GM12874 (cell line): ENCODE data around the gene COG4.

Experiments used
- TF ChIP-seq, protein P1 (sequence below): IDR thresholded peaks from 2 replicates; pipeline ENCODE4 v1.5.1; 2011; ENCODE audit warnings: low read depth, mild to moderate bottlenecking, control low read depth, low read length, moderate library complexity; ENCODE audit not compliant: insufficient read depth

The COG4 gene

DNA sequence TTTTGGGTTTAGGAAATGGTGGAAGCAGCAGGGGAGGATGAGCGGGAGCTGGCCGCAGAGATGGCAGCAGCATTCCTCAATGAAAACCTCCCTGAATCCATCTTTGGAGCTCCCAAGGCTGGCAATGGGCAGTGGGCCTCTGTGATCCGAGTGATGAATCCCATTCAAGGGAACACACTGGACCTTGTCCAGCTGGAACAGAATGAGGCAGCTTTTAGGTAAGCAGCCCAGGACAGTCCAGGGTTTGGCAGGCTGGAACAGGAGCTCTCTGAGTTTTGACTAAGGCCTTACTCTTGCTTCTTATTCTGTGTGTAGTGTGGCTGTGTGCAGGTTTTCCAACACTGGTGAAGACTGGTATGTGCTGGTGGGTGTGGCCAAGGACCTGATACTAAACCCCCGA, 41.7 kb upstream of the COG4 start:
- TF ChIP-seq, protein P1, sequence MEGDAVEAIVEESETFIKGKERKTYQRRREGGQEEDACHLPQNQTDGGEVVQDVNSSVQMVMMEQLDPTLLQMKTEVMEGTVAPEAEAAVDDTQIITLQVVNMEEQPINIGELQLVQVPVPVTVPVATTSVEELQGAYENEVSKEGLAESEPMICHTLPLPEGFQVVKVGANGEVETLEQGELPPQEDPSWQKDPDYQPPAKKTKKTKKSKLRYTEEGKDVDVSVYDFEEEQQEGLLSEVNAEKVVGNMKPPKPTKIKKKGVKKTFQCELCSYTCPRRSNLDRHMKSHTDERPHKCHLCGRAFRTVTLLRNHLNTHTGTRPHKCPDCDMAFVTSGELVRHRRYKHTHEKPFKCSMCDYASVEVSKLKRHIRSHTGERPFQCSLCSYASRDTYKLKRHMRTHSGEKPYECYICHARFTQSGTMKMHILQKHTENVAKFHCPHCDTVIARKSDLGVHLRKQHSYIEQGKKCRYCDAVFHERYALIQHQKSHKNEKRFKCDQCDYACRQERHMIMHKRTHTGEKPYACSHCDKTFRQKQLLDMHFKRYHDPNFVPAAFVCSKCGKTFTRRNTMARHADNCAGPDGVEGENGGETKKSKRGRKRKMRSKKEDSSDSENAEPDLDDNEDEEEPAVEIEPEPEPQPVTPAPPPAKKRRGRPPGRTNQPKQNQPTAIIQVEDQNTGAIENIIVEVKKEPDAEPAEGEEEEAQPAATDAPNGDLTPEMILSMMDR: no peak

DNA sequence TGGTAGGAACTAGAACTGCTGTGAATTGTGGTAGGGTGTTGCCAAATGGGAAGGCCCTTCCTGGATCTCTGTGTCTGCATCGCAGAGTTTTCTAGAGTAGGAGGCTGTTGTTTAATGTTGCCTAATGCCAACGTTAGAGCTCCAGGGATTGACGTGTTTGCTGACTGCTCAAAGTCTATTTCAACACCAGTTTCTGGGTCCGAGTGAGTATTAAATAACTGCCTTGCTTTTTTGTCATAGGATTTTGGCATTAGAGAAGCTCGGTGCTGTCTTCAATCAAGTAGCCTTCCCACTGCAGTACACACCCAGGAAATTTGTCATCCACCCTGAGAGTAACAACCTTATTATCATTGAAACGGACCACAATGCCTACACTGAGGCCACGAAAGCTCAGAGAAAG, 40.3 kb upstream of the COG4 start:
- TF ChIP-seq, protein P1: no peak

DNA sequence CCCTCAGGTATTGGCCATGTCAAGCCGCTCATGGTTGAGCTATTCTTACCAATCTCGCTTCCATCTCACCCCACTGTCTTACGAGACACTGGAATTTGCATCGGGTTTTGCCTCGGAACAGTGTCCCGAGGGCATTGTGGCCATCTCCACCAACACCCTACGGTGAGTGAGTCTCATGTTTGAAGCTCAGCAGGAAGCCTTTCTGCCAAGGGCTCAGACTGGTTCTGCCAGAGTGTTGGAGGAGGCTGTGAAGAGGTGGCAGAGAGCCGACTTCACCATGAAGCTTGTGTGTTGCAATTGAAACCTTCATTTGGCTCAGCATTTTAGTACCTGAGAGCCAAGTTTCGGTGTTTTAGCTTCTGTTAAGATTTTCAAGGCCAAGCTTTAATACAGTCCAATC, 38.3 kb upstream of the COG4 start:
- TF ChIP-seq, protein P1: no peak

DNA sequence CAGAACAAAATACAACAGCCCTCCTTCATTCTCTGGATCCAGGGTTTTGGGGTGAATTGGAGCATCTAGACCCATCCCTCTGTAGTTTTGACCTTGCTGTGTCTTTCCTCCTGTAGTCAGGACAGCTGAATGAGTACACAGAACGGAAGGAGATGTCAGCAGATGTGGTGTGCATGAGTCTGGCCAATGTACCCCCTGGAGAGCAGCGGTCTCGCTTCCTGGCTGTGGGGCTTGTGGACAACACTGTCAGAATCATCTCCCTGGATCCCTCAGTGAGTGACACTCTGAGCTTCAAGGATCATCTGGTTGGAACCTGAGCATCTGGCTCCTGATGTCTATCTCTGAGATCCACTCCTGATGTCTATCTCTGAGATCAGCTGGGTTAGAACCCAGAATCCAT, 32.7 kb upstream of the COG4 start:
- TF ChIP-seq, protein P1: no peak

DNA sequence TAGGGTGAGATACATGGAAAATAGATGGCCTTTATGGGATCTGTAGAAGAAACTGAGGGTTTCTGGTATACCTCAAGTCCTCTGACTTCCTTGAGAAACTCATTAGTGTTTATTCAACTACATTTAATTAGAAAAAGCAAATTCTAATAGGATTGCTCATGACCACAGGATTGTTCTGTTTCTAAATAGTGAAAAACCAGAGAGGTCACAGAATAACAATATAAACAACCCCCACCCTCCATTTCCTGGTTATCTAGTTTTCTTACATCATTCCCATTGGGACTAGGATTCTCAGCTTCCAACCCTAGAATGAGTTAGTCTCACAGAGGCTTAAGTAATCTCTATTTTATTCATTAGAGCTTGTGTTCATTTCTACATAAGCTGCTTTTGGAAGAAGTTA, 30.3 kb upstream of the COG4 start:
- TF ChIP-seq, protein P1: no peak

DNA sequence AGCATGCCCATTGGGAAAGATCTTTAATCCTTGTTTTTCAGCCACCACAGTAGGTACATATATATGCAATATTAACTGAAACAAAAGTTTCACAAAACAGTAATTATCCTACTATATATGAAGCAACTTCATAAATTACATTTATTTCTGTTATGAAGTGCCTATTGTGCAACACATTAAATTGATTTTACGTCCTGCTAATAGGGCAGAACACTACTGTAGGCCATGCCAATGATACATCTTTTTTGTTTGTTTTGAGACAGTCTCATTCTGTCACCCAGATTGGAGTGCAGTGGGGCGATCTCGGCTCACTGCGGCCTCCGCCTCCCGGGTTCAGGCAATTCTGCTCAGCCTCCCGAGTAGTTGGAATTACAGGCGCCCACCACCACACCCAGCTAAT, 29.3 kb upstream of the COG4 start:
- TF ChIP-seq, protein P1: no peak

DNA sequence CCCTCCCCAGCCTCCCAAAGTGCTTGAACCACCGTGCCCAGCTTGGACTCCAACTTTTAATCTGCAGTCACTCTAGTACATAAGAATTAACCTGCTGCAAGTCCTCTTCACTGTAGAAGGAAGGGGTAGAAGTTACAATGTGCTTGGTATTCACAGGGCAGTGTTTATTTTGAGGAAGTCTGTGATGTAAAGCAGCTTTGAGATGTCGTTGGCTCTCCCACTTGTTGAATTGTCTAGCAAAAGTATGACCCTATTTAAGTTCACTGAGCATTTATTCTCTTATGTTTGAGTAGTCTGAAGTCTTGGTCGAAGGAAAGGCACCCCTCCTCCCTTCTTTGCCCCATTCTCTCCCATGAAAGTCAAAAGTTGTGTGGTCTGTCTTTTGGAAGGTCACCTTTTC, 28.4 kb upstream of the COG4 start:
- TF ChIP-seq, protein P1: no peak

DNA sequence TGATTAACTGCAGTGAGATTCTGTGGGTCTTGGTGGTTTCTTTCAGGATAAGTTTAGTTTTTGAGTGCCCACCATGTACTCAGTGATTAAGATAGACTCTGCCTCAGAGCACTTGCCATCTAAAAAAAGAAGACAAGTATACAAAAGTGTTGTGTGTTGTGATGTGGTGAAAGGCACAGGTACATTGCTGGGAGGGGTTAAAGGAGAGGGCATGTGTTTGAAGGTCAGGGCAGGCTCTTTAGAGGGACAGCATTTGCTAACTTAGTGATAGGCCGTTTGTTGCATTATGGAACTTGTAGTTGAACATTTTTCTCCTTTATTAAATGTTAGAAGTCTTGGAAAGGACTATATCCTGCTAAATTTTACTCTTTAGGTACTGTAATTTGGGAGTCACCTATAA, 26.7 kb upstream of the COG4 start:
- TF ChIP-seq, protein P1: no peak
